C4-2B (cell line): ENCODE data around the gene OR4N5.

Experiments
- CTCF ChIP-seq: fragments of 450-650 bp; conservative IDR thresholded peaks from 2 replicates; pipeline ENCODE4 v1.5.1; 2017; ENCODE audit warnings: mild to moderate bottlenecking
- ZFX ChIP-seq: fragments of 450-650 bp; IDR thresholded peaks from 2 replicates; pipeline ENCODE4 v1.6.1; 2017

DNA sequence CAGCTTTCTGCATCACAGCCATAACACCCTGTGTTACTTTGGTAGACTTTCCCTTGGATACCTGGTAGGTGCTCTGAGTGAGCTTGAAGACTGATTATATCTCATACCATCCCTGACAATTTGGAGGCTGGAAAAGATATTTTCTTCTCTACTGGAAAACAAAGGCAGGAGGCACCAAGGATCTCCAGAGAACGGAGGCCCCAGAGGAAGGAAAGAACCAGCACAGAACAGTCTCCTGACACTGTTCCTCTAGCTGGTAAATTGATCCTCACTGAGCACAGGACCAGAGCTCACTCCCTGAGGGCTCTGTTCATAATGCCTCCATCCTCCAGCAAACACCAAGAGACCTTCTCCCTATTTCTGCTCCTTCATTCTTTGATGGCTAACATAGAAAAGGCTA, 52.0 kb downstream of the OR4N5 start, which contains the start of gene OR11G2:
- no peak for TF ChIP-seq CTCF
- TF ChIP-seq ZFX: no peak
